RWPE2 (cell line): ENCODE data around the gene CNKSR3.

Experiments
- ATAC-seq: fragments of 200-7000 bp; cut with Tn5 transposase; 3 replicates; pipeline ENCODE4 v1.9.1; 2021; ENCODE audit warnings: low read depth
- DNase-seq: peaks from one replicate; pipeline ENCODE4 v3.0.0-alpha.2; 2020; ENCODE audit warnings: low spot score
- H3K27ac ChIP-seq: fragments of 450-650 bp; 2 replicates; pipeline ENCODE4 v1.5.1; 2017; ENCODE audit warnings: mild to moderate bottlenecking; ENCODE audit not compliant: poor library complexity, severe bottlenecking
- H3K27me3 ChIP-seq: fragments of 250-450 bp; sonication (Bioruptor Pico); 2 replicates; pipeline ENCODE4 v1.5.1; 2021; ENCODE audit warnings: mild to moderate bottlenecking, moderate library complexity; ENCODE audit not compliant: insufficient read depth, poor library complexity, severe bottlenecking
- H3K36me3 ChIP-seq: fragments of 250-450 bp; sonication (Bioruptor Pico); 2 replicates; pipeline ENCODE4 v1.5.1; 2020; ENCODE audit warnings: low read depth, mild to moderate bottlenecking, moderate library complexity
- H3K4me1 ChIP-seq: fragments of 250-450 bp; sonication (Bioruptor Pico); 2 replicates; pipeline ENCODE4 v1.5.1; 2021; ENCODE audit warnings: mild to moderate bottlenecking, moderate library complexity; ENCODE audit not compliant: insufficient read depth, poor library complexity, severe bottlenecking
- H3K4me3 ChIP-seq: fragments of 250-450 bp; sonication (Bioruptor Pico); 2 replicates; pipeline ENCODE4 v1.5.1; 2021; ENCODE audit warnings: mild to moderate bottlenecking, moderate library complexity; ENCODE audit not compliant: severe bottlenecking
- H3K9me3 ChIP-seq: fragments of 250-450 bp; sonication (Bioruptor Pico); 2 replicates; pipeline ENCODE4 v1.5.1; 2021; ENCODE audit warnings: mild to moderate bottlenecking, moderate library complexity; ENCODE audit not compliant: severe bottlenecking
- CTCF ChIP-seq: fragments of 450-650 bp; IDR thresholded peaks from one replicate; pipeline ENCODE4 v1.5.1; 2017; ENCODE audit warnings: mild to moderate bottlenecking, moderate library complexity; ENCODE audit not compliant: poor library complexity, severe bottlenecking

CNKSR3 gene

GRCh38 chr6:154426997-154427396 lies 83.5 kb downstream of the CNKSR3 start:
- ATAC-seq, result no peak
- no peaks in the 10 kb centered on the region for H3K36me3 ChIP-seq
- no peaks in the 10 kb centered on the region for H3K4me1 ChIP-seq

GRCh38 chr6:154425034-154425433 lies 85.5 kb downstream of the CNKSR3 start:
- Histone ChIP-seq H3K9me3 (no peaks in the 10 kb centered on the region), H3K36me3 (no peaks in the 10 kb centered on the region), H3K27me3 (no peaks in the 10 kb centered on the region), H3K4me3 (no peak overlapping the region), H3K4me1 (no peaks in the 10 kb centered on the region), H3K27ac (no peak overlapping the region)
- DNase-seq (no peak), ATAC-seq (no peak)
- no peak for TF ChIP-seq CTCF

More at GRCh38 chr6:154426997-154427396, 83.5 kb downstream of the CNKSR3 start:
- H3K27me3 ChIP-seq, result no peaks in the 10 kb centered on the region
- DNase-seq, result no peak
- H3K27ac ChIP-seq, result no peak overlapping the region
- TF ChIP-seq CTCF, result no peak
- H3K9me3 ChIP-seq, result no peaks in the 10 kb centered on the region
- no peak overlapping the region for H3K4me3 ChIP-seq

GRCh38 chr6:154414021-154414813 lies 96.3 kb downstream of the CNKSR3 start:
- Histone ChIP-seq H3K27me3 (no peaks in the 10 kb centered on the region), H3K36me3 (no peaks in the 10 kb centered on the region; the same call in 1 of the 2 replicates), H3K4me3 (no peak overlapping the region), H3K4me1 (peaks cover 11% of the 10 kb centered on the region), H3K9me3 (no peaks in the 10 kb centered on the region), H3K27ac (no peak overlapping the region)
- TF ChIP-seq CTCF, result no peak
- DNase-seq, result no peak
- ATAC-seq, result no peak

GRCh38 chr6:154412106-154412820 lies 98.2 kb downstream of the CNKSR3 start:
- H3K9me3 ChIP-seq, result no peaks in the 10 kb centered on the region
- H3K4me3 ChIP-seq, result no peak overlapping the region
- DNase-seq, result no peak
- TF ChIP-seq CTCF, result no peak
- no peaks in the 10 kb centered on the region; the same call in 1 of the 2 replicates for H3K36me3 ChIP-seq
- no peak for ATAC-seq
- H3K27ac ChIP-seq, result no peak overlapping the region
- no peaks in the 10 kb centered on the region for H3K27me3 ChIP-seq
- peaks cover 11% of the 10 kb centered on the region for H3K4me1 ChIP-seq
